SKM-1 treated with dmso at 0.1 percent for 144 hours (cell line): ENCODE measurements around the gene CFAP54.

Experiments used
- DNase-seq: peaks from one replicate; lab custom pipeline; 2025; ENCODE audit not compliant: unreplicated experiment; lab: John Stamatoyannopoulos, UW

The CFAP54 gene

GRCh38 chr12:96743606-96744005 lies 254.2 kb downstream of the CFAP54 start:
- DNase-seq, result no peak

- DNase-seq, result no peak
Observed at GRCh38 chr12:96749999-96750398, 260.6 kb downstream of the CFAP54 start.

GRCh38 chr12:96751626-96752025 lies 262.2 kb downstream of the CFAP54 start:
- DNase-seq, result no peak

- no peak for DNase-seq
Observed at GRCh38 chr12:96752211-96752610, 262.8 kb downstream of the CFAP54 start.

GRCh38 chr12:96766232-96766631 lies 276.9 kb downstream of the CFAP54 start:
- no peak for DNase-seq

GRCh38 chr12:96769400-96769799 lies 280.0 kb downstream of the CFAP54 start:
- DNase-seq, result no peak

GRCh38 chr12:96770219-96771102 lies 281.1 kb downstream of the CFAP54 start:
- no peak for DNase-seq

- DNase-seq, result no peak
Observed at GRCh38 chr12:96773031-96773430, 283.7 kb downstream of the CFAP54 start.

- no peak for DNase-seq
Observed at GRCh38 chr12:96774496-96775256, 285.3 kb downstream of the CFAP54 start.

- DNase-seq, result no peak
Observed at GRCh38 chr12:96776908-96777307, 287.5 kb downstream of the CFAP54 start.

GRCh38 chr12:96780330-96780729 lies 291.0 kb downstream of the CFAP54 start:
- DNase-seq, result no peak

GRCh38 chr12:96786791-96787190 lies 297.4 kb downstream of the CFAP54 start:
- no peak for DNase-seq

- no peak for DNase-seq
Observed at GRCh38 chr12:96803969-96804368, 314.6 kb downstream of the CFAP54 start.

- no peak for DNase-seq
Observed at GRCh38 chr12:96806272-96806671, 316.9 kb downstream of the CFAP54 start.

- no peak for DNase-seq
Observed at GRCh38 chr12:96807741-96808140, 318.4 kb downstream of the CFAP54 start.

GRCh38 chr12:96808587-96808986 lies 319.2 kb downstream of the CFAP54 start:
- DNase-seq, result no peak

GRCh38 chr12:96809522-96809921 lies 320.1 kb downstream of the CFAP54 start:
- no peak for DNase-seq

GRCh38 chr12:96810057-96810456 lies 320.7 kb downstream of the CFAP54 start:
- DNase-seq, result no peak

- DNase-seq, result no peak
Observed at GRCh38 chr12:96810477-96810876, 321.1 kb downstream of the CFAP54 start.

GRCh38 chr12:96811083-96811482 lies 321.7 kb downstream of the CFAP54 start:
- DNase-seq, result no peak

GRCh38 chr12:96812153-96812552 lies 322.8 kb downstream of the CFAP54 start:
- no peak for DNase-seq

GRCh38 chr12:96814200-96814599 lies 324.8 kb downstream of the CFAP54 start:
- DNase-seq, result no peak
